HepG2 (cell line): ENCODE results near the gene FNDC3B. TPM values are rescaled to one million over a fixed set of nuclear protein-coding genes. Genes with fewer than 3 reads are reported as not detected.

Experiments used
- AGO2 ChIP-seq: fragments of 200-400 bp; formaldehyde crosslinking; optimal IDR thresholded peaks from 2 replicates; pipeline ENCODE3; 2017; ENCODE audit warnings: mild to moderate bottlenecking, low read depth, low read length, moderate library complexity
- FOXP1 ChIP-seq, 2 experiments: fragments of 450-650 bp in 1 of 2; IDR thresholded peaks; 2 replicates each; pipeline ENCODE4 v1.6.1; 2017 to 2018; ENCODE audit warnings: antibody characterized with exemption in 1 of 2
- GABPB1 ChIP-seq: IDR thresholded peaks from 2 replicates; pipeline ENCODE4 v1.6.1; 2016; ENCODE audit warnings: mild to moderate bottlenecking, missing genetic modification reagents, moderate library complexity, missing compliant biosample characterization
- HES4 ChIP-seq: sonication (generic); formaldehyde crosslinking; IDR thresholded peaks from 2 replicates; pipeline ENCODE4 v1.9.0; 2021; ENCODE audit warnings: mild to moderate bottlenecking, missing genetic modification reagents, borderline replicate concordance
- HOXA3 ChIP-seq: sonication (generic); formaldehyde crosslinking; IDR thresholded peaks from 2 replicates; pipeline ENCODE4 v1.5.0; 2020; ENCODE audit warnings: missing genetic modification reagents
- MTA1 ChIP-seq: sonication (generic); formaldehyde crosslinking; IDR thresholded peaks from 2 replicates; pipeline ENCODE4 v1.4.0; 2020; ENCODE audit warnings: missing genetic modification reagents, mild to moderate bottlenecking, borderline replicate concordance
- SAFB2 ChIP-seq: sonication (generic); formaldehyde crosslinking; IDR thresholded peaks from 2 replicates; pipeline ENCODE4 v1.5.1; 2020; ENCODE audit warnings: missing genetic modification reagents, low read depth, mild to moderate bottlenecking, borderline replicate concordance
- SPEN ChIP-seq: sonication (generic); formaldehyde crosslinking; IDR thresholded peaks from 2 replicates; pipeline ENCODE4 v1.5.1; 2020; ENCODE audit warnings: low read depth, mild to moderate bottlenecking, missing genetic modification reagents
- ZNF138 ChIP-seq: sonication (generic); formaldehyde crosslinking; IDR thresholded peaks from 2 replicates; pipeline ENCODE4 v1.5.0; 2020; ENCODE audit warnings: mild to moderate bottlenecking, low read depth, missing genetic modification reagents
- ZNF841 ChIP-seq: sonication (generic); formaldehyde crosslinking; IDR thresholded peaks from 2 replicates; pipeline ENCODE4 v1.8.1; 2023; ENCODE audit warnings: missing genetic modification reagents, borderline replicate concordance
- ZSCAN22 ChIP-seq: sonication (generic); formaldehyde crosslinking; IDR thresholded peaks from 2 replicates; pipeline ENCODE4 v1.4.0; 2020; ENCODE audit warnings: mild to moderate bottlenecking, missing genetic modification reagents
- polyA plus RNA-seq, 8 experiments: library from polyadenylated mRNA; depleted of rRNA in 3 of 8; stranded (reverse) in 7 of 8; unstranded in 1 of 8; fragments of >200 nt; fragmentation: Illumina TruSeq in 4 of 8; extraction: Trizol in 4 of 8; gene quantifications; 2 replicates each; pipeline versions ENCODE4 v1.2.1 to v1.2.3, GENCODE V29; 2011 to 2016; ENCODE audit warnings: low read depth in 4 of 8, missing spikeins in 1 of 8, mixed read lengths in 1 of 8; ENCODE audit not compliant: insufficient read depth in 1 of 8
- total RNA-seq, 5 experiments: library from RNA; depleted of rRNA; stranded (reverse); fragments of >200 nt; fragmentation: Illumina TruSeq; extraction: Trizol; gene quantifications; 2 replicates each; pipeline ENCODE4 v1.2.3, GENCODE V29; 2016; ENCODE audit warnings: low read depth in 1 of 5
- TF ChIP-seq, protein P1 (sequence below): sonication (generic); formaldehyde crosslinking; IDR thresholded peaks from 2 replicates; pipeline ENCODE4 v1.4.0; 2020; ENCODE audit warnings: missing genetic modification reagents
- TF ChIP-seq, protein P2 (sequence below): sonication (generic); formaldehyde crosslinking; IDR thresholded peaks from 2 replicates; pipeline ENCODE4 v1.4.0; 2020; ENCODE audit warnings: missing genetic modification reagents
- TF ChIP-seq, protein P3 (sequence below), 2 experiments: fragments of 450-650 bp in 1 of 2; sonication (generic) in 1 of 2; formaldehyde crosslinking; IDR thresholded peaks; 2 replicates each; pipeline versions ENCODE4 v1.5.0 to v1.8.0; 2020 to 2022; ENCODE audit warnings: mild to moderate bottlenecking in 1 of 2, missing genetic modification reagents in 1 of 2

The FNDC3B gene
- total and polyA plus RNA-seq, 2 of the 13 experiments (the other 11 are each of a cell fraction or from before 2014, with no cell fraction given), result 74.8 to 103 TPM

DNA sequence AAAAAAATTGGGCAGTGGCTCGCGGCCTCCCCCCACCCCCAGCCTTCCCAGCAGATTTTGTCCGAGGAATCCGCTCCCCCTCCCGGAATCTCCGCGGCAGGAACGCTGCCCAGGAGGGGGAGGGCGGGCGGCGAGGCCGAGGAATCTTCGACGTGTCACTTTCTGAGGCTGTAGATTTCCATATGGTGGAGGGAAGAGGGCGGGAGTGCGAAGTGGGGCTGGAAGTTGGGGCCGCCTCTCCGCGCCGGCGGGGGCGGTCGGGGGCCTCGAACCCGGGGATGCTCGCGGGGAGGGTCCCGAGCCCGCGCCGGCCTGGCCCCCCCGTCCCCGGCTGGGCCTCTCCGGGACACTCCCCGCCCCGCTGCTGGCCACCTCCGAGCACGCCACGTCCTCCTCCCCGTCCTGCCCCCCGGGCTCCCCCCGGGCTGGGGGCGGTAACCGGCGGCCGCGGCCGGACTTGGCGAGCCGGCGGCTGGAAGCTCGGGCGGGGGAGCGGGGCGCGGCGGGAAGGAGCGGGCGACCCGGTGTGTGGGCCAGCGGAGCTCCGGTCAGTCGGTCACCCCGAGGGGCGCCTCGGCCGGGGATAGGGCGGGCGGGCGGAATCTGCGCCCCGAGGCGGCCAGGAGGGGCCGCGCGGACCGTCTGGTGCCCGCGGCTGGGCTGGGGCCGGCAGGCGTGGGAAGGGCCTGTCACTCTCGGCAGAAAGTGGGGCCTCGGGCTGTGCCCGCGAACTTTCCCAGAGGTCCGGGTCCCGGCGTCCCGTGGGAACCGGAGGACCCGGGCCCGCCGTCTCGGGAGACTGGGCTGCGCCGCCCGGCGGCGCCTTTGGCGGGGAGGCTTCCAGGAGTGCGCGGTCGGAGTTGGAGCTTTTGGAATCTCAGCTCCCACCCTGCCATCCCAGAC is 951 bp downstream of the FNDC3B start (continued):
- TF ChIP-seq, protein P1, sequence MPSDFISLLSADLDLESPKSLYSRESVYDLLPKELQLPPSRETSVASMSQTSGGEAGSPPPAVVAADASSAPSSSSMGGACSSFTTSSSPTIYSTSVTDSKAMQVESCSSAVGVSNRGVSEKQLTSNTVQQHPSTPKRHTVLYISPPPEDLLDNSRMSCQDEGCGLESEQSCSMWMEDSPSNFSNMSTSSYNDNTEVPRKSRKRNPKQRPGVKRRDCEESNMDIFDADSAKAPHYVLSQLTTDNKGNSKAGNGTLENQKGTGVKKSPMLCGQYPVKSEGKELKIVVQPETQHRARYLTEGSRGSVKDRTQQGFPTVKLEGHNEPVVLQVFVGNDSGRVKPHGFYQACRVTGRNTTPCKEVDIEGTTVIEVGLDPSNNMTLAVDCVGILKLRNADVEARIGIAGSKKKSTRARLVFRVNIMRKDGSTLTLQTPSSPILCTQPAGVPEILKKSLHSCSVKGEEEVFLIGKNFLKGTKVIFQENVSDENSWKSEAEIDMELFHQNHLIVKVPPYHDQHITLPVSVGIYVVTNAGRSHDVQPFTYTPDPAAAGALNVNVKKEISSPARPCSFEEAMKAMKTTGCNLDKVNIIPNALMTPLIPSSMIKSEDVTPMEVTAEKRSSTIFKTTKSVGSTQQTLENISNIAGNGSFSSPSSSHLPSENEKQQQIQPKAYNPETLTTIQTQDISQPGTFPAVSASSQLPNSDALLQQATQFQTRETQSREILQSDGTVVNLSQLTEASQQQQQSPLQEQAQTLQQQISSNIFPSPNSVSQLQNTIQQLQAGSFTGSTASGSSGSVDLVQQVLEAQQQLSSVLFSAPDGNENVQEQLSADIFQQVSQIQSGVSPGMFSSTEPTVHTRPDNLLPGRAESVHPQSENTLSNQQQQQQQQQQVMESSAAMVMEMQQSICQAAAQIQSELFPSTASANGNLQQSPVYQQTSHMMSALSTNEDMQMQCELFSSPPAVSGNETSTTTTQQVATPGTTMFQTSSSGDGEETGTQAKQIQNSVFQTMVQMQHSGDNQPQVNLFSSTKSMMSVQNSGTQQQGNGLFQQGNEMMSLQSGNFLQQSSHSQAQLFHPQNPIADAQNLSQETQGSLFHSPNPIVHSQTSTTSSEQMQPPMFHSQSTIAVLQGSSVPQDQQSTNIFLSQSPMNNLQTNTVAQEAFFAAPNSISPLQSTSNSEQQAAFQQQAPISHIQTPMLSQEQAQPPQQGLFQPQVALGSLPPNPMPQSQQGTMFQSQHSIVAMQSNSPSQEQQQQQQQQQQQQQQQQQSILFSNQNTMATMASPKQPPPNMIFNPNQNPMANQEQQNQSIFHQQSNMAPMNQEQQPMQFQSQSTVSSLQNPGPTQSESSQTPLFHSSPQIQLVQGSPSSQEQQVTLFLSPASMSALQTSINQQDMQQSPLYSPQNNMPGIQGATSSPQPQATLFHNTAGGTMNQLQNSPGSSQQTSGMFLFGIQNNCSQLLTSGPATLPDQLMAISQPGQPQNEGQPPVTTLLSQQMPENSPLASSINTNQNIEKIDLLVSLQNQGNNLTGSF (CRISPR knock-in tag), result no peak
- TF ChIP-seq HOXA3 (CRISPR knock-in tag), result peak; percentile 34; the same call in 1 of the 2 replicates
- TF ChIP-seq ZNF841 (CRISPR knock-in tag), result no peak
- TF ChIP-seq SAFB2 (CRISPR knock-in tag), result peak; percentile 31; the same call in 1 of the 2 replicates
- no peak for TF ChIP-seq HES4 (CRISPR knock-in tag)
- no peak for TF ChIP-seq ZSCAN22 (CRISPR knock-in tag)
- no peak for TF ChIP-seq FOXP1 (IDR thresholded peaks at IDR 0.05)
- TF ChIP-seq FOXP1 (CRISPR knock-in tag; IDR thresholded peaks at IDR 0.05), result peak; percentile 14; the same call in 1 of the 2 replicates
- 0 out of 2 replicates have a peak, but pooled peaks have one; percentile 47 for TF ChIP-seq MTA1 (CRISPR knock-in tag)
- TF ChIP-seq, protein P2, sequence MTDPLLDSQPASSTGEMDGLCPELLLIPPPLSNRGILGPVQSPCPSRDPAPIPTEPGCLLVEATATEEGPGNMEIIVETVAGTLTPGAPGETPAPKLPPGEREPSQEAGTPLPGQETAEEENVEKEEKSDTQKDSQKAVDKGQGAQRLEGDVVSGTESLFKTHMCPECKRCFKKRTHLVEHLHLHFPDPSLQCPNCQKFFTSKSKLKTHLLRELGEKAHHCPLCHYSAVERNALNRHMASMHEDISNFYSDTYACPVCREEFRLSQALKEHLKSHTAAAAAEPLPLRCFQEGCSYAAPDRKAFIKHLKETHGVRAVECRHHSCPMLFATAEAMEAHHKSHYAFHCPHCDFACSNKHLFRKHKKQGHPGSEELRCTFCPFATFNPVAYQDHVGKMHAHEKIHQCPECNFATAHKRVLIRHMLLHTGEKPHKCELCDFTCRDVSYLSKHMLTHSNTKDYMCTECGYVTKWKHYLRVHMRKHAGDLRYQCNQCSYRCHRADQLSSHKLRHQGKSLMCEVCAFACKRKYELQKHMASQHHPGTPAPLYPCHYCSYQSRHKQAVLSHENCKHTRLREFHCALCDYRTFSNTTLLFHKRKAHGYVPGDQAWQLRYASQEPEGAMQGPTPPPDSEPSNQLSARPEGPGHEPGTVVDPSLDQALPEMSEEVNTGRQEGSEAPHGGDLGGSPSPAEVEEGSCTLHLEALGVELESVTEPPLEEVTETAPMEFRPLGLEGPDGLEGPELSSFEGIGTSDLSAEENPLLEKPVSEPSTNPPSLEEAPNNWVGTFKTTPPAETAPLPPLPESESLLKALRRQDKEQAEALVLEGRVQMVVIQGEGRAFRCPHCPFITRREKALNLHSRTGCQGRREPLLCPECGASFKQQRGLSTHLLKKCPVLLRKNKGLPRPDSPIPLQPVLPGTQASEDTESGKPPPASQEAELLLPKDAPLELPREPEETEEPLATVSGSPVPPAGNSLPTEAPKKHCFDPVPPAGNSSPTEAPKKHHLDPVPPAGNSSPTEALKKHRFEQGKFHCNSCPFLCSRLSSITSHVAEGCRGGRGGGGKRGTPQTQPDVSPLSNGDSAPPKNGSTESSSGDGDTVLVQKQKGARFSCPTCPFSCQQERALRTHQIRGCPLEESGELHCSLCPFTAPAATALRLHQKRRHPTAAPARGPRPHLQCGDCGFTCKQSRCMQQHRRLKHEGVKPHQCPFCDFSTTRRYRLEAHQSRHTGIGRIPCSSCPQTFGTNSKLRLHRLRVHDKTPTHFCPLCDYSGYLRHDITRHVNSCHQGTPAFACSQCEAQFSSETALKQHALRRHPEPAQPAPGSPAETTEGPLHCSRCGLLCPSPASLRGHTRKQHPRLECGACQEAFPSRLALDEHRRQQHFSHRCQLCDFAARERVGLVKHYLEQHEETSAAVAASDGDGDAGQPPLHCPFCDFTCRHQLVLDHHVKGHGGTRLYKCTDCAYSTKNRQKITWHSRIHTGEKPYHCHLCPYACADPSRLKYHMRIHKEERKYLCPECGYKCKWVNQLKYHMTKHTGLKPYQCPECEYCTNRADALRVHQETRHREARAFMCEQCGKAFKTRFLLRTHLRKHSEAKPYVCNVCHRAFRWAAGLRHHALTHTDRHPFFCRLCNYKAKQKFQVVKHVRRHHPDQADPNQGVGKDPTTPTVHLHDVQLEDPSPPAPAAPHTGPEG (CRISPR knock-in tag), result 0 out of 2 replicates have a peak, but pooled peaks have one; percentile 34
- TF ChIP-seq, protein P3, sequence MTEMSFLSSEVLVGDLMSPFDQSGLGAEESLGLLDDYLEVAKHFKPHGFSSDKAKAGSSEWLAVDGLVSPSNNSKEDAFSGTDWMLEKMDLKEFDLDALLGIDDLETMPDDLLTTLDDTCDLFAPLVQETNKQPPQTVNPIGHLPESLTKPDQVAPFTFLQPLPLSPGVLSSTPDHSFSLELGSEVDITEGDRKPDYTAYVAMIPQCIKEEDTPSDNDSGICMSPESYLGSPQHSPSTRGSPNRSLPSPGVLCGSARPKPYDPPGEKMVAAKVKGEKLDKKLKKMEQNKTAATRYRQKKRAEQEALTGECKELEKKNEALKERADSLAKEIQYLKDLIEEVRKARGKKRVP (CRISPR knock-in tag; IDR thresholded peaks at IDR 0.05), result 0 out of 4 replicates have a peak, but pooled peaks of 1 of the 2 experiments have one; percentile 53
- peak; percentile 98 for TF ChIP-seq AGO2
- peak; percentile 79; the same call in 1 of the 2 replicates for TF ChIP-seq ZNF138 (CRISPR knock-in tag)
- TF ChIP-seq SPEN, result 0 out of 2 replicates have a peak, but pooled peaks have one; percentile 13
- TF ChIP-seq GABPB1 (CRISPR knock-in tag), result peak; percentile 27; the same call in 1 of the 2 replicates
